Esophagus muscularis mucosa (tissue), 3 donors: ENCODE results near the gene ASGR1.

Source experiments
- CTCF ChIP-seq, 3 experiments: fragments of 200-600 bp in 2 of 3; fragments of 450-650 bp in 1 of 3; sonication (generic) in 2 of 3; IDR thresholded peaks; one replicate each; pipeline ENCODE4 v1.5.1; 2017 to 2019; ENCODE audit warnings: antibody characterized with exemption in 3 of 3, mild to moderate bottlenecking in 2 of 3, moderate library complexity in 1 of 3
- POLR2A ChIP-seq: fragments of 450-650 bp; IDR thresholded peaks from one replicate; pipeline ENCODE4 v1.6.1; 2017; ENCODE audit warnings: antibody characterized with exemption, moderate library complexity, mild to moderate bottlenecking, low read depth
- POLR2AphosphoS5 ChIP-seq, 2 donors: sonication (generic); formaldehyde crosslinking; IDR thresholded peaks; one replicate each; pipeline ENCODE4 v1.6.1; 2017; ENCODE audit warnings: antibody characterized with exemption in 2 of 2

- TF ChIP-seq CTCF (IDR thresholded peaks at IDR 0.05) (no peak), POLR2AphosphoS5 (IDR thresholded peaks at IDR 0.05) (no peak), POLR2A (no peak)
These were observed 39.6 kb upstream of the ASGR1 start for GRCh38 chr17:7218758-7219157.
